CD4-positive, alpha-beta memory T cell (primary cell): Measurements from ENCODE around the gene ZNF337. TPM values are rescaled to one million over a fixed set of nuclear protein-coding genes. Genes with fewer than 3 reads are reported as not detected.
"Not testable (repeated sequence)": the region's sequence is repeated elsewhere in the genome, so short reads cannot be mapped to it uniquely, and the experiment has no call there.

Source experiments
- CTCF ChIA-PET: fragments of 350-600 bp; sonication (Branson Sonifier 250); formaldehyde crosslinking; loops from one replicate; lab custom pipeline; 2021; ENCODE audit warnings: inconsistent platforms; ENCODE audit not compliant: partially characterized antibody; lab: Charles Lee
- POLR2A ChIA-PET: fragments of 350-600 bp; sonication (Branson Sonifier 250); formaldehyde crosslinking; loops from one replicate; lab custom pipeline; 2021; ENCODE audit not compliant: partially characterized antibody; lab: Charles Lee
- DNase-seq, 5 donors: peaks; one replicate each; pipeline versions ENCODE4 v3.0.0 to v3.0.0-alpha.2; 2020 to 2022; ENCODE audit warnings: mixed read lengths in 1 of 5
- H3K27ac ChIP-seq: one replicate; pipeline ENCODE4 v1.7.0; 2013; ENCODE audit warnings: low read depth, low read length
- H3K27me3 ChIP-seq: 2 replicates; pipeline ENCODE4 v1.7.0; 2013; ENCODE audit warnings: mild to moderate bottlenecking, low read length, moderate library complexity; ENCODE audit not compliant: insufficient read depth
- H3K36me3 ChIP-seq: 2 replicates; pipeline ENCODE4 v1.7.0; 2013; ENCODE audit warnings: mild to moderate bottlenecking, low read length, moderate library complexity; ENCODE audit not compliant: insufficient read depth
- H3K4me1 ChIP-seq: 2 replicates; pipeline ENCODE4 v1.7.0; 2013; ENCODE audit warnings: mild to moderate bottlenecking, low read length, moderate library complexity; ENCODE audit not compliant: insufficient read depth
- H3K4me3 ChIP-seq, 2 donors: one replicate each; pipeline ENCODE4 v1.7.0; 2013; ENCODE audit warnings: low read length in 2 of 2, mild to moderate bottlenecking in 1 of 2
- H3K9me3 ChIP-seq, 2 donors: one replicate each; pipeline ENCODE4 v1.7.0; 2013; ENCODE audit warnings: low read length in 2 of 2, control low read depth in 1 of 2; ENCODE audit not compliant: control insufficient read depth in 1 of 2
- H3K27ac Mint-ChIP-seq, 7 donors: one replicate each; pipeline ENCODE4 v1.8.0; 2020 to 2021; ENCODE audit warnings: mixed read lengths in 7 of 7, mild to moderate bottlenecking in 6 of 7, inconsistent platforms in 3 of 7, moderate library complexity in 3 of 7
- H3K27me3 Mint-ChIP-seq, 2 donors: one replicate each; pipeline ENCODE4 v1.8.0; 2020 to 2021; ENCODE audit warnings: mixed read lengths in 2 of 2
- H3K36me3 Mint-ChIP-seq, 2 donors: one replicate each; pipeline ENCODE4 v1.8.0; 2020 to 2021; ENCODE audit warnings: mixed read lengths in 2 of 2, inconsistent platforms in 1 of 2, mild to moderate bottlenecking in 1 of 2
- H3K4me1 Mint-ChIP-seq, 4 donors: one replicate each; pipeline ENCODE4 v1.8.0; 2020 to 2021; ENCODE audit warnings: mixed read lengths in 4 of 4, mild to moderate bottlenecking in 1 of 4
- H3K4me3 Mint-ChIP-seq, 8 donors: one replicate each; pipeline ENCODE4 v1.8.0; 2020 to 2021; ENCODE audit warnings: mixed read lengths in 8 of 8, mild to moderate bottlenecking in 7 of 8, moderate library complexity in 6 of 8, inconsistent platforms in 3 of 8
- H3K9me3 Mint-ChIP-seq, 8 donors: one replicate each; pipeline ENCODE4 v1.8.0; 2020 to 2021; ENCODE audit warnings: mixed read lengths in 8 of 8, mild to moderate bottlenecking in 5 of 8, inconsistent platforms in 3 of 8, moderate library complexity in 1 of 8
- intact Hi-C: fragments of 100-400 bp; cut with micrococcal nuclease; formaldehyde crosslinking; loops from one replicate; pipeline ENCODE4 v1.15.1; 2023
- polyA plus RNA-seq, 2 donors: library from polyadenylated mRNA; unstranded; fragments of 300-500 nt; fragmentation: Illumina TruSeq; gene quantifications; one replicate each; pipeline ENCODE4 v1.2.3, GENCODE V29; 2021
- total RNA-seq, 2 experiments: library from RNA; stranded (reverse); gene quantifications; one replicate each; pipeline ENCODE4 v1.2.3, GENCODE V29; 2021

ZNF337 gene
- total and polyA plus RNA-seq, 4 experiments from 2014 or later = 3.3 to 36.6 (median 27.3) TPM

- peaks cover 0 to 21% (median 13%) of the 10 kb centered on the region in 8 donors for H3K9me3 Mint-ChIP-seq
- H3K27me3 Mint-ChIP-seq = no peaks in the 10 kb centered on the region
- no peaks in the 10 kb centered on the region for H3K36me3 ChIP-seq
- H3K4me1 Mint-ChIP-seq = peaks cover 14 to 41% (median 29%) of the 10 kb centered on the region in 4 donors
- no peaks in the 10 kb centered on the region for H3K27me3 ChIP-seq
- H3K9me3 ChIP-seq = no peaks in the 10 kb centered on the region
- intact Hi-C loops = loop anchor here (1.0 kb wide), 1 partner anchor 11 kb away; the partner anchor contains the start of gene ZNF337
- no peak for DNase-seq
- H3K27ac ChIP-seq = no peak overlapping the region
- H3K27ac Mint-ChIP-seq = peak overlapping the region in 3 of 7 donors; percentile 27 to 82 (median 47)
- peaks cover 19% of the 10 kb centered on the region for H3K4me1 ChIP-seq
- H3K36me3 Mint-ChIP-seq = peaks cover 17 to 23% of the 10 kb centered on the region in 2 donors
- ChIA-PET POLR2A (interaction anchor here (2.0 kb wide), 1 partner anchor 12 kb away, joined by 9 read pairs; no protein-coding TSS in a partner anchor), CTCF (no interaction called here)
- H3K4me3 ChIP-seq = no peak overlapping the region
- H3K4me3 Mint-ChIP-seq = peak overlapping the region in 2 of 8 donors; percentile 7 to 9
These were observed 11.0 kb upstream of the ZNF337 start for GRCh38 chr20:25707695-25708094.

DNA sequence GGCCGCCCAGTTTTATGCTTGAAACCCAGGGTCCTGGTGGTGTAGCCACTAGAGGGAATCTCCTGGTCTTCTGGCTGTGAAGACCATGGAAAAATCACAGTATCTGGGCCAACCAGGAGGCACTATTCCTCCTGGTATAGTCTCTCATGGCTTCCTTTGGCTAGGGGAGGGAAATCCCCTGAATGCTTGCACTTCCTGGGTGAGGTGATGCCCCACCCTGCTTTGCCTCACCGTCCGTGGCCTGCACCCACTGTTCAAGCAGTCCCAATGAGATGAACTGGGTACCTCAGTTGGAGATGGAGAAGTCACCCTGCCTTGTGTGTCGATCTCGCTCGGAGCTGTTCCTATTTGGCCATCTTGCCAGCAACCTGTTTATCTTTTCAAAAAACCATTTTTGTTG lies 10.1 kb upstream of the ZNF337 start:
- POLR2A ChIA-PET = interaction anchor here (1.9 to 2.0 kb wide), 2 partner anchors 10 to 12 kb away, joined by 6 to 9 read pairs; partner anchors contain the start of gene ZNF337
- H3K27me3 Mint-ChIP-seq = no peaks in the 10 kb centered on the region

GRCh38 chr20:25705830-25706351 lies 9.2 kb upstream of the ZNF337 start:
- peaks cover 19% of the 10 kb centered on the region for H3K4me1 ChIP-seq
- peaks cover 0 to 9% (median 4%) of the 10 kb centered on the region in 8 donors for H3K9me3 Mint-ChIP-seq
- H3K27ac Mint-ChIP-seq = peak overlapping the region in 4 of 7 donors; percentile 4 to 91 (median 56)
- no peaks in the 10 kb centered on the region for H3K9me3 ChIP-seq
- ChIA-PET CTCF (interaction anchor here (0.6 kb wide), 1 partner anchor 482 kb away, joined by 3 read pairs; no protein-coding TSS in a partner anchor), POLR2A (interaction anchor here (1.9 to 2.0 kb wide), 2 partner anchors 9 to 13 kb away, joined by 6 to 9 read pairs; partner anchors contain the start of gene ZNF337)
- H3K36me3 Mint-ChIP-seq = peaks cover 5 to 18% of the 10 kb centered on the region in 2 donors
- no peak for DNase-seq
- H3K27me3 Mint-ChIP-seq = no peaks in the 10 kb centered on the region
- H3K4me3 ChIP-seq = no peak overlapping the region
- intact Hi-C loops = no loop called here
- H3K4me3 Mint-ChIP-seq = peak overlapping the region in 2 of 8 donors; percentile 7 to 18
- no peaks in the 10 kb centered on the region for H3K36me3 ChIP-seq
- H3K27me3 ChIP-seq = no peaks in the 10 kb centered on the region
- peaks cover 14 to 41% (median 29%) of the 10 kb centered on the region in 4 donors for H3K4me1 Mint-ChIP-seq
- H3K27ac ChIP-seq = no peak overlapping the region

More for the DNA sequence above, 10.1 kb upstream of the ZNF337 start:
- intact Hi-C loops = loop anchor here (1.0 kb wide), 1 partner anchor 10 kb away; the partner anchor contains the start of gene ZNF337
- H3K4me3 ChIP-seq = no peak overlapping the region
- H3K27me3 ChIP-seq = no peaks in the 10 kb centered on the region
- peak overlapping the region in 7 of 8 donors; percentile 49 to 88 (median 68) for H3K4me3 Mint-ChIP-seq
- no peak overlapping the region for H3K27ac ChIP-seq
- peak overlapping the region; percentile 53 to 94 (median 84) for H3K27ac Mint-ChIP-seq
- H3K4me1 Mint-ChIP-seq = peaks cover 14 to 41% (median 29%) of the 10 kb centered on the region in 4 donors
- DNase-seq = peak; percentile 26 to 66 (median 38)
- peaks cover 12 to 23% of the 10 kb centered on the region in 2 donors for H3K36me3 Mint-ChIP-seq
- peaks cover 0 to 12% (median 6%) of the 10 kb centered on the region in 8 donors for H3K9me3 Mint-ChIP-seq
- no peaks in the 10 kb centered on the region for H3K9me3 ChIP-seq
- peaks cover 19% of the 10 kb centered on the region for H3K4me1 ChIP-seq
- CTCF ChIA-PET = no interaction called here
- no peaks in the 10 kb centered on the region for H3K36me3 ChIP-seq

GRCh38 chr20:25704303-25704702 lies 7.7 kb upstream of the ZNF337 start:
- Mint-ChIP-seq H3K9me3 (peaks cover 7 to 18% (median 15%) of the 10 kb centered on the region in 8 donors), H3K36me3 (peaks cover 9 to 16% of the 10 kb centered on the region in 2 donors), H3K4me1 (peaks cover 14 to 38% (median 28%) of the 10 kb centered on the region in 4 donors)
- H3K4me1 ChIP-seq = peaks cover 19% of the 10 kb centered on the region
- H3K27me3 ChIP-seq, DNase-seq, intact Hi-C loops, H3K27me3 Mint-ChIP-seq, H3K36me3 ChIP-seq, H3K9me3 ChIP-seq, POLR2A ChIA-PET, H3K4me3 Mint-ChIP-seq, H3K4me3 ChIP-seq, CTCF ChIA-PET, H3K27ac ChIP-seq, H3K27ac Mint-ChIP-seq: not testable (repeated sequence)

- H3K27ac ChIP-seq, H3K36me3 ChIP-seq, CTCF ChIA-PET, DNase-seq, H3K27me3 Mint-ChIP-seq, H3K4me3 Mint-ChIP-seq, H3K4me3 ChIP-seq, intact Hi-C loops, POLR2A ChIA-PET, H3K27ac Mint-ChIP-seq, H3K9me3 ChIP-seq, H3K27me3 ChIP-seq: not testable (repeated sequence)
- Mint-ChIP-seq H3K4me1 (peaks cover 10 to 27% (median 13%) of the 10 kb centered on the region in 4 donors), H3K9me3 (peaks cover 7 to 18% (median 14%) of the 10 kb centered on the region in 8 donors), H3K36me3 (peaks cover 9 to 16% of the 10 kb centered on the region in 2 donors)
- peaks cover 13% of the 10 kb centered on the region for H3K4me1 ChIP-seq
These were observed 4.2 kb upstream of the ZNF337 start for GRCh38 chr20:25700835-25701234.

DNA sequence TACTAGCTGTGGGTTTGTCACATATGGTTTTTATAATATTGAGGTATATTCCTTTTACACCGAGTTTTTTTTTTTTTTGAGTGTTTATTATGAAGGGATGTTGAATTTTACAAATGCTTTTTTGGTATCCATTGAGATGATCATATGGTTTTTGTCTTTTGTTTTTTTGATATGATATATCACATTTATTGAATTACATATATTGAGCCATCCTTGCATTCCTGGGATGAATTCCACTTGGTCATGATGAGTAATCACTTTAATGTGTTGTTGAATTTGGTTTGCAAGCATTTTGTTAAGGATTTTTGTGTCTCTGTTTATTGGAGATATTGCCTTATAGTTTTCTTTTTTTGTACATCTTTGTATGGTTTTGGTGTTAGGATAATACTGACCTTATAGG lies 3.3 kb upstream of the ZNF337 start:
- no peak overlapping the region for H3K4me3 Mint-ChIP-seq
- CTCF ChIA-PET = no interaction called here
- H3K27ac Mint-ChIP-seq = no peak overlapping the region
- peaks cover 15 to 31% (median 17%) of the 10 kb centered on the region in 4 donors for H3K4me1 Mint-ChIP-seq
- H3K9me3 Mint-ChIP-seq = peaks cover 6 to 18% (median 14%) of the 10 kb centered on the region in 8 donors
- H3K36me3 ChIP-seq = no peaks in the 10 kb centered on the region
- H3K27ac ChIP-seq = no peak overlapping the region
- H3K27me3 Mint-ChIP-seq = no peaks in the 10 kb centered on the region
- H3K4me3 ChIP-seq = no peak overlapping the region
- intact Hi-C loops = loop anchor here (5.0 kb wide), 1 partner anchor 503 kb away; the partner anchor contains the start of gene ENTPD6
- no peaks in the 10 kb centered on the region for H3K9me3 ChIP-seq
- peaks cover 9 to 16% of the 10 kb centered on the region in 2 donors for H3K36me3 Mint-ChIP-seq
- POLR2A ChIA-PET = no interaction called here
- no peaks in the 10 kb centered on the region for H3K27me3 ChIP-seq
- H3K4me1 ChIP-seq = peaks cover 19% of the 10 kb centered on the region
- no peak for DNase-seq

GRCh38 chr20:25697132-25697446 lies 436 bp upstream of the ZNF337 start:
- H3K4me1 Mint-ChIP-seq = peaks cover 24 to 47% (median 31%) of the 10 kb centered on the region in 4 donors
- H3K36me3 Mint-ChIP-seq = peaks cover 14 to 16% of the 10 kb centered on the region in 2 donors
- POLR2A ChIA-PET = interaction anchor here (2.1 kb wide), 1 partner anchor 9 kb away, joined by 6 read pairs; no protein-coding TSS in a partner anchor
- H3K27me3 Mint-ChIP-seq = no peaks in the 10 kb centered on the region
- intact Hi-C loops = loop anchor here (2.0 to 5.0 kb wide), 2 partner anchors 168 to 500 kb away; partner anchors contain the start of gene ENTPD6
- CTCF ChIA-PET = no interaction called here
- Histone ChIP-seq H3K27me3 (no peaks in the 10 kb centered on the region), H3K4me1 (peaks cover 19% of the 10 kb centered on the region), H3K27ac (peak overlapping the region; percentile 71), H3K4me3 (peak overlapping the region; percentile 63 to 79), H3K9me3 (no peaks in the 10 kb centered on the region), H3K36me3 (no peaks in the 10 kb centered on the region)
- peak overlapping the region; percentile 93 to 97 (median 94) for H3K27ac Mint-ChIP-seq
- no peak for DNase-seq
- H3K4me3 Mint-ChIP-seq = peak overlapping the region; percentile 92 to 99 (median 96)
- H3K9me3 Mint-ChIP-seq = peaks cover 6 to 18% (median 14%) of the 10 kb centered on the region in 8 donors
